Daoy (cell line): ENCODE data around the gene XYLT1. TPM values are rescaled to one million over a fixed set of nuclear protein-coding genes. Genes with fewer than 3 reads are reported as not detected.

Source experiments
- DNase-seq: peaks from one replicate; pipeline ENCODE4 v3.0.0-alpha.2; 2015; ENCODE audit warnings: low read depth
- total RNA-seq: library from RNA; depleted of rRNA; stranded (reverse); fragments of >200 nt; shearing (Covaris generic); gene quantifications from 2 replicates; pipeline ENCODE4 v1.2.3, GENCODE V29; 2014

Gene XYLT1
- total RNA-seq, 1 experiment from 2014 or later, result 6.9 TPM

DNA sequence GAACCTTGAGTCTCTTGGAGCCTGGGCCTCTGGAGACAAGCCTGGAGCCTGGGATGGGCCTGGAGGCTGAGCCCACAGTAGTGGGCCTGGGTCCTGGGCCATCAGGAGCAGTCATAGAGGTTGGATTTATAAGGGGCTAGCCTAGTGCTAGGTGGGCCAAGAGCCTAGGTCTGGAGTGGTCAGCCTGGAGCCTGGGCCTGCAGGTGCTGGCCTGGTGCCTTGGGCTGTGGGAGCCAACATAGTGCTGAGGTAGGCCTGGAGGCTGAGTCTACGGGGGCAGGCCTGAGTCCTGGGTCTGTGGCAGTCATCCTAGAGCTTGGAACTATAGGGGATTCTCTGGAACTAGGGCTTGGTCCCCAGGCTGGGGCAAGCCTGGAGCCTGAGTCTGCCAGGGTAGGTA lies 414.1 kb downstream of the XYLT1 start:
- DNase-seq, result no peak

DNA sequence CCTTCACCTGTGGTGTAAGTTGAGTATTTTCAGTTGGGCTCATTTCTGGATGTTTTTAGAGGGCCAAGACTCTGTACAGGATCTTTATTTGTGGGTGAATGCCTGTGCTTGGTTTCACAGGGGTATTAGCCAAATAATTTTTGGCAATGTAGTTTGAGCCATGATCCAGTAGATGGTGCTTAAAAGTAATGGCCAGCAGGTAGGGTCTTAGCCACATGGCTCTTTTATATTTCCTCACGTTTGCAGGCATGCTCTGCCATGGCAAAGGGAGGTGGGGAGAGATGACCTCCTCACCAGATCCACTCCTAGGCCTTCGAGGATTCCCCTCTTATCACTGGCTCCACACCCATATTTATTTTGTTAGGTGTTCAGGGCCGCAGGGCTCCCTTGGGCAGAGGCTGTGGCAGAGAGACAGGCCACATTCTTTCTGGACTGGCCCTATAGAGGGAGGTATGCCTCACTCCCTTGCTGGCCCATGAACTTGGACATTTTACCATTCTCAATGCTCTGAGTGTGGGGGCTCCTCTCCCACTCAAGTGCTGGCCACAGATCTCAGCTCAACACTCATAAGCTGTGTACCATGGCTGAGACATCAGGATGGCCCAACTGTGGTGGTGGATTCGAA lies 417.1 kb downstream of the XYLT1 start:
- DNase-seq, result no peak
